Endothelial cell of umbilical vein (primary cell): ENCODE data around the gene SPOP. TPM values are rescaled to one million over a fixed set of nuclear protein-coding genes. Genes with fewer than 3 reads are reported as not detected.

Source experiments
- BruUV-seq: library from RNA; stranded (reverse); fragments of 400-500 nt; replicated peaks from 2 replicates; lab custom pipeline; 2021; lab: Mats Ljungman, UMichigan
- CTCF ChIA-PET: fragments of 300-600, 350-600 bp; sonication (Branson Sonifier 250); formaldehyde crosslinking; loops from one replicate; lab custom pipeline; 2021; ENCODE audit warnings: antibody characterized with exemption, inconsistent platforms; lab: Charles Lee
- POLR2A ChIA-PET: fragments of 300-600, 350-600 bp; sonication (Branson Sonifier 250); formaldehyde crosslinking; loops from one replicate; lab custom pipeline; 2021; ENCODE audit warnings: antibody characterized with exemption, inconsistent platforms; lab: Charles Lee
- DNase-seq: peaks from one replicate; pipeline ENCODE4 v3.0.0-alpha.2; 2011; ENCODE audit warnings: low read depth, low spot score
- FAIRE-seq: peaks from 2 replicates; lab custom pipeline; 2011; peaks lifted over from hg19 to GRCh38; lab: Jason Lieb, UNC
- H2AFZ ChIP-seq: 2 replicates; pipeline ENCODE4 v1.6.0; 2012; ENCODE audit warnings: low read depth, low read length, control low read depth, inconsistent platforms
- H3K27ac ChIP-seq: 2 replicates; pipeline ENCODE4 v1.5.1; 2011; ENCODE audit warnings: low read depth, mild to moderate bottlenecking, control low read depth, low read length, moderate library complexity; ENCODE audit not compliant: insufficient read depth
- H3K27me3 ChIP-seq, 2 experiments: 2 replicates each; pipeline versions ENCODE4 v1.6.0 to v1.6.1; 2011; ENCODE audit warnings: low read length in 2 of 2, mixed read lengths in 1 of 2; ENCODE audit not compliant: control insufficient read depth in 2 of 2, insufficient read depth in 2 of 2
- H3K36me3 ChIP-seq, 2 experiments: 2 replicates in 1 of 2; 3 replicates in 1 of 2; pipeline ENCODE4 v1.5.1; 2011; ENCODE audit warnings: low read length in 2 of 2, mild to moderate bottlenecking in 1 of 2, moderate library complexity in 1 of 2; ENCODE audit not compliant: control insufficient read depth in 2 of 2, insufficient read depth in 2 of 2; ENCODE audit errors: extremely low read depth in 1 of 2
- H3K4me1 ChIP-seq: 3 replicates; pipeline ENCODE4 v1.5.1; 2011; ENCODE audit warnings: mild to moderate bottlenecking, low read length; ENCODE audit not compliant: control insufficient read depth, insufficient read depth; ENCODE audit errors: extremely low read depth
- H3K4me2 ChIP-seq: 2 replicates; pipeline ENCODE4 v1.6.1; 2011; ENCODE audit warnings: low read length, control low read depth, mixed read lengths; ENCODE audit not compliant: insufficient read depth
- H3K4me3 ChIP-seq, 3 experiments: fragments of 200-600 bp in 1 of 3; sonication (generic), shearing (Covaris generic) in 1 of 3; replicated peaks in 1 of 3; 2 replicates each; pipeline ENCODE4 v1.5.1; 2011 to 2016; ENCODE audit warnings: control low read depth in 3 of 3, low read length in 3 of 3, mild to moderate bottlenecking in 2 of 3, inconsistent platforms in 1 of 3, low read depth in 1 of 3, moderate library complexity in 1 of 3; ENCODE audit not compliant: insufficient read depth in 1 of 3
- H3K79me2 ChIP-seq: 2 replicates; pipeline ENCODE4 v1.6.0; 2012; ENCODE audit warnings: low read length, inconsistent platforms; ENCODE audit not compliant: control insufficient read depth, insufficient read depth
- H3K9ac ChIP-seq: replicated peaks from 2 replicates; pipeline ENCODE3; 2011; ENCODE audit warnings: low read length, control low read depth; ENCODE audit not compliant: insufficient read depth; ENCODE audit errors: extremely low read depth
- H3K9me1 ChIP-seq: replicated peaks from 3 replicates; pipeline ENCODE4 v1.6.0; 2011; ENCODE audit warnings: mild to moderate bottlenecking, low read length; ENCODE audit not compliant: control insufficient read depth, insufficient read depth; ENCODE audit errors: extremely low read depth
- H3K9me3 ChIP-seq: replicated peaks from 2 replicates; pipeline ENCODE4 v1.5.1; 2012; ENCODE audit warnings: low read length, inconsistent platforms; ENCODE audit not compliant: control insufficient read depth, insufficient read depth
- H4K20me1 ChIP-seq: replicated peaks from 2 replicates; pipeline ENCODE3; 2011; ENCODE audit warnings: mild to moderate bottlenecking, low read length; ENCODE audit not compliant: control insufficient read depth, insufficient read depth; ENCODE audit errors: extremely low read depth
- EZH2 ChIP-seq: IDR thresholded peaks from 2 replicates; pipeline ENCODE4 v1.6.1; 2012; ENCODE audit warnings: borderline replicate concordance, low read depth, mild to moderate bottlenecking, moderate library complexity, low read length, inconsistent platforms; ENCODE audit not compliant: severe bottlenecking
- FOS ChIP-seq: IDR thresholded peaks from 2 replicates; pipeline ENCODE4 v1.6.1; 2011; ENCODE audit warnings: mild to moderate bottlenecking, low read length, moderate library complexity, borderline replicate concordance; ENCODE audit not compliant: insufficient read depth
- GATA2 ChIP-seq: IDR thresholded peaks from 2 replicates; pipeline ENCODE4 v1.7.0; 2011; ENCODE audit warnings: low read depth, mild to moderate bottlenecking, moderate library complexity, mixed read lengths, low read length; ENCODE audit not compliant: insufficient read length, insufficient read depth
- JUN ChIP-seq: IDR thresholded peaks from 2 replicates; pipeline ENCODE4 v1.6.1; 2011; ENCODE audit warnings: borderline replicate concordance, low read depth; ENCODE audit not compliant: insufficient read length, insufficient read depth
- MYC ChIP-seq: IDR thresholded peaks from one replicate; pipeline ENCODE4 v1.6.1; 2011; ENCODE audit warnings: mild to moderate bottlenecking, low read depth, low read length
- POLR2A ChIP-seq: IDR thresholded peaks from 2 replicates; pipeline ENCODE4 v1.6.1; 2012; ENCODE audit warnings: low read depth, mild to moderate bottlenecking, control low read depth, low read length
- POLR2AphosphoS5 ChIP-seq: IDR thresholded peaks from 2 replicates; pipeline ENCODE4 v1.6.1; 2012; ENCODE audit warnings: low read depth, mild to moderate bottlenecking, control low read depth, low read length, moderate library complexity; ENCODE audit not compliant: insufficient read depth
- dilution Hi-C: fragments of 300-500 bp; cut with MboI; formaldehyde crosslinking; loops from one replicate; pipeline ENCODE4 v1.15.0; 2019; ENCODE audit warnings: low sequenced_read_pairs; ENCODE audit not compliant: extremely low pct_ligation_motif_present
- intact Hi-C: fragments of 100-400 bp; cut with micrococcal nuclease; formaldehyde crosslinking; loops from one replicate; pipeline ENCODE4 v1.10.0; 2022
- polyA plus RNA-seq, 4 experiments: library from polyadenylated mRNA; depleted of rRNA in 3 of 4; stranded (reverse) in 3 of 4; unstranded in 1 of 4; fragments of >200 nt; gene quantifications; 2 replicates each; pipeline versions ENCODE4 v1.2.1 to v1.2.3, GENCODE V29; 2011 to 2012; ENCODE audit warnings: missing spikeins in 1 of 4
- total RNA-seq: library from RNA; stranded (reverse); gene quantifications from 2 replicates; pipeline ENCODE4 v1.2.3, GENCODE V29; 2021
- TF ChIP-seq, protein P1 (sequence below): IDR thresholded peaks from 2 replicates; pipeline ENCODE4 v1.6.1; 2011; ENCODE audit not compliant: insufficient read depth, insufficient read length
- TF ChIP-seq, protein P2 (sequence below), 2 donors: IDR thresholded peaks; 1 replicate in 1 of 2; 2 replicates in 1 of 2; pipeline ENCODE4 v1.5.1; 2011; ENCODE audit warnings: low read length in 2 of 2, mild to moderate bottlenecking in 2 of 2, moderate library complexity in 2 of 2, control low read depth in 1 of 2, inconsistent platforms in 1 of 2, low read depth in 1 of 2; ENCODE audit not compliant: insufficient read depth in 1 of 2; ENCODE audit errors: extremely low read depth in 1 of 2

SPOP gene
- total and polyA plus RNA-seq, 2 donors (not counting 3 experiments of a cell fraction or from before 2014, with no cell fraction given) = 46.9 to 61.0 TPM

DNA sequence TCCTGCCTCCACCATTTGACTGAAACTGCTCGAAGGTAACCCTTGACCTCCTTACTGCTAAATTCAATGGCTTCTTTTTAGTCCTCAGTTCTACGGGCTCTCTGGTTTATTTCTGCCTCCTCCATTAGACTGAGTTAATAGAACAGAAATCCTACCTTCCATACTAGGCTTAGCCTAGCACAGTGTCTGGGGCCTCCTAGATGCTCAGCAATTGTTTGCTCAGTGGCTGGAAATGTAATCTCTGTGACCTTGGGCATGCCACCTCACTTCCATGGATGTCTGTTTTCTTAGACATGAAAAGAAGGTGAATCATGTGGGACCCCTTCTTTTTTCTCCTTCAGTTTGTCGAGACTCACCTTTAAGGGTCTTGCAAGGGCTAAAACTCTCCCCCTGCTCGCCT is 82.6 kb downstream of the SPOP start:
- CTCF ChIA-PET = interaction anchor here (1.1 kb wide), 2 partner anchors 28 to 82 kb away, joined by 3 read pairs; no protein-coding TSS in a partner anchor
- Histone ChIP-seq H3K79me2 (no peaks in the 10 kb centered on the region), H3K9me1 (no peaks in the 10 kb centered on the region), H3K9me3 (no peaks in the 10 kb centered on the region), H3K4me2 (no peak overlapping the region), H3K27me3 (no peaks in the 10 kb centered on the region), H4K20me1 (no peaks in the 10 kb centered on the region), H3K4me1 (peaks cover 7% of the 10 kb centered on the region), H3K27ac (no peak overlapping the region), H3K9ac (no peak overlapping the region), H3K36me3 (peaks cover 2 to 7% of the 10 kb centered on the region in 2 experiments), H2AFZ (no peak overlapping the region), H3K4me3 (no peak overlapping the region)
- DNase-seq (no peak), FAIRE-seq (no peak)
- TF ChIP-seq MYC (no peak), JUN (no peak)
- TF ChIP-seq, protein P1, sequence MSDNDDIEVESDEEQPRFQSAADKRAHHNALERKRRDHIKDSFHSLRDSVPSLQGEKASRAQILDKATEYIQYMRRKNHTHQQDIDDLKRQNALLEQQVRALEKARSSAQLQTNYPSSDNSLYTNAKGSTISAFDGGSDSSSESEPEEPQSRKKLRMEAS = no peak
- BruUV-seq = no TSS peak
- POLR2A ChIA-PET = no interaction called here
- intact Hi-C loops = no loop called here
- dilution Hi-C loops = no loop called here

DNA sequence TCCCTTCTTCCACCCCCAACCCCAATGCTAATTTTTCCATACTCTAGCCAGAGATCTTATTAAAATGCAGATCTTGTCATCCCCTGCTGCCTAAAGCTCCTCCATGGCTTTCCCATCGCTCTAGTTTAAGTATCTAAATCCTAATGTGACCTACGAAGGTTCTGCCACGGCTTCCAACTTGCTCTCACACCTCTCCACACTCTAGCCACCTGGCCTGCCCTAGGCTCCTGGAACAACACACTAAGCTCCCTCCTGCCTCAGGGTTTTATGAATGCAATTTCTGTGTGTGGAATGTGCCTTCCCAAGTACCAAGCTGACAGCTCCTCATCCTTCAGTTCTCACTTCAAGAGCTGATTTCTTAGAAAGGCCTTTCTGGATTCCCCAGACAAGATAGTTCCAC is 85.6 kb downstream of the SPOP start:
- ChIA-PET POLR2A (no interaction called here), CTCF (interaction anchor here (1.3 kb wide), 1 partner anchor 22 kb away, joined by 3 read pairs; no protein-coding TSS in a partner anchor)
- Histone ChIP-seq H3K4me1 (no peaks in the 10 kb centered on the region), H4K20me1 (no peaks in the 10 kb centered on the region), H3K36me3 (peaks cover 0 to 2% of the 10 kb centered on the region in 2 experiments), H3K4me2 (no peak overlapping the region), H2AFZ (no peak overlapping the region), H3K79me2 (no peaks in the 10 kb centered on the region), H3K4me3 (no peak overlapping the region), H3K27me3 (no peaks in the 10 kb centered on the region), H3K27ac (no peak overlapping the region), H3K9ac (no peak overlapping the region), H3K9me3 (no peaks in the 10 kb centered on the region), H3K9me1 (no peaks in the 10 kb centered on the region)
- dilution Hi-C loops (no loop called here), intact Hi-C loops (no loop called here)
- TF ChIP-seq JUN (no peak), MYC (no peak), POLR2AphosphoS5 (no peak), EZH2 (no peak), FOS (no peak), POLR2A (no peak), GATA2 (no peak)
- TF ChIP-seq, protein P1 = no peak
- TF ChIP-seq, protein P2, sequence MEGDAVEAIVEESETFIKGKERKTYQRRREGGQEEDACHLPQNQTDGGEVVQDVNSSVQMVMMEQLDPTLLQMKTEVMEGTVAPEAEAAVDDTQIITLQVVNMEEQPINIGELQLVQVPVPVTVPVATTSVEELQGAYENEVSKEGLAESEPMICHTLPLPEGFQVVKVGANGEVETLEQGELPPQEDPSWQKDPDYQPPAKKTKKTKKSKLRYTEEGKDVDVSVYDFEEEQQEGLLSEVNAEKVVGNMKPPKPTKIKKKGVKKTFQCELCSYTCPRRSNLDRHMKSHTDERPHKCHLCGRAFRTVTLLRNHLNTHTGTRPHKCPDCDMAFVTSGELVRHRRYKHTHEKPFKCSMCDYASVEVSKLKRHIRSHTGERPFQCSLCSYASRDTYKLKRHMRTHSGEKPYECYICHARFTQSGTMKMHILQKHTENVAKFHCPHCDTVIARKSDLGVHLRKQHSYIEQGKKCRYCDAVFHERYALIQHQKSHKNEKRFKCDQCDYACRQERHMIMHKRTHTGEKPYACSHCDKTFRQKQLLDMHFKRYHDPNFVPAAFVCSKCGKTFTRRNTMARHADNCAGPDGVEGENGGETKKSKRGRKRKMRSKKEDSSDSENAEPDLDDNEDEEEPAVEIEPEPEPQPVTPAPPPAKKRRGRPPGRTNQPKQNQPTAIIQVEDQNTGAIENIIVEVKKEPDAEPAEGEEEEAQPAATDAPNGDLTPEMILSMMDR (IDR thresholded peaks at IDR 0.05; ENCODE audit: extremely low read depth in 1 of 2, insufficient read depth in 1 of 2, low read depth in 1 of 2, low read length in 2 of 2) = no peak
- no TSS peak for BruUV-seq
- DNase-seq (no peak), FAIRE-seq (no peak)
